Mesenchymal stem cell (in vitro differentiated cells and primary cell): ENCODE measurements around the gene OR52D1.

Experiments used
- DNase-seq: peaks from one replicate; pipeline ENCODE4 v3.0.0-alpha.2; 2013
- H2AFZ ChIP-seq: one replicate; pipeline ENCODE4 v1.6.1; 2013; ENCODE audit warnings: low read depth, mild to moderate bottlenecking, control low read depth, inconsistent platforms, low read length, moderate library complexity
- H2AK5ac ChIP-seq: 2 replicates; pipeline ENCODE4 v1.6.1; 2013; ENCODE audit warnings: low read length, moderate library complexity, mild to moderate bottlenecking, inconsistent platforms; ENCODE audit not compliant: severe bottlenecking
- H2BK120ac ChIP-seq: one replicate; pipeline ENCODE4 v1.6.1; 2013; ENCODE audit warnings: low read depth, mild to moderate bottlenecking, inconsistent platforms, low read length, moderate library complexity
- H2BK12ac ChIP-seq, 2 experiments: one replicate each; pipeline ENCODE4 v1.6.1; 2013; ENCODE audit warnings: inconsistent platforms in 2 of 2, low read length in 2 of 2, mild to moderate bottlenecking in 2 of 2, moderate library complexity in 2 of 2, control low read depth in 1 of 2
- H2BK15ac ChIP-seq: one replicate; pipeline ENCODE4 v1.6.1; 2013; ENCODE audit warnings: mild to moderate bottlenecking, low read depth, inconsistent platforms; ENCODE audit not compliant: poor library complexity, severe bottlenecking
- H2BK5ac ChIP-seq: 2 replicates; pipeline ENCODE4 v1.6.1; 2013; ENCODE audit warnings: low read depth, mild to moderate bottlenecking, low read length, control low read depth, inconsistent platforms; ENCODE audit not compliant: poor library complexity, severe bottlenecking
- H3K14ac ChIP-seq, 2 experiments: one replicate each; pipeline ENCODE4 v1.6.1; 2013; ENCODE audit warnings: inconsistent platforms in 2 of 2, low read length in 2 of 2, control low read depth in 1 of 2, mild to moderate bottlenecking in 1 of 2, moderate library complexity in 1 of 2
- H3K18ac ChIP-seq, 2 experiments: one replicate each; pipeline ENCODE4 v1.6.1; 2013; ENCODE audit warnings: inconsistent platforms in 2 of 2, low read length in 2 of 2, control low read depth in 1 of 2, low read depth in 1 of 2, mild to moderate bottlenecking in 1 of 2
- H3K23ac ChIP-seq, 2 experiments: one replicate each; pipeline ENCODE4 v1.6.1; 2013; ENCODE audit warnings: inconsistent platforms in 2 of 2, low read length in 2 of 2, mild to moderate bottlenecking in 2 of 2, moderate library complexity in 2 of 2, control low read depth in 1 of 2
- H3K27ac ChIP-seq: 2 replicates; pipeline ENCODE4 v1.5.1; 2013; ENCODE audit warnings: mild to moderate bottlenecking, moderate library complexity, low read length, control low read depth, inconsistent platforms; ENCODE audit not compliant: poor library complexity, severe bottlenecking
- H3K27me3 ChIP-seq, 2 experiments: 2 replicates each; pipeline versions ENCODE4 v1.6.1 to v1.7.0; 2013; ENCODE audit warnings: low read length in 2 of 2, mild to moderate bottlenecking in 2 of 2, moderate library complexity in 2 of 2, control low read depth in 1 of 2, inconsistent platforms in 1 of 2; ENCODE audit not compliant: control insufficient read depth in 1 of 2, insufficient read depth in 1 of 2
- H3K36me3 ChIP-seq, 2 experiments: 2 replicates each; pipeline versions ENCODE4 v1.6.1 to v1.7.0; 2013; ENCODE audit warnings: low read length in 2 of 2, control low read depth in 1 of 2, inconsistent platforms in 1 of 2, low read depth in 1 of 2, mild to moderate bottlenecking in 1 of 2; ENCODE audit not compliant: insufficient read depth in 2 of 2, control insufficient read depth in 1 of 2
- H3K4ac ChIP-seq, 2 experiments: one replicate each; pipeline ENCODE4 v1.6.1; 2013; ENCODE audit warnings: inconsistent platforms in 2 of 2, low read length in 2 of 2, mild to moderate bottlenecking in 2 of 2, moderate library complexity in 2 of 2, control low read depth in 1 of 2, low read depth in 1 of 2
- H3K4me1 ChIP-seq: 2 replicates; pipeline ENCODE4 v1.6.1; 2013; ENCODE audit warnings: low read depth, low read length, control low read depth; ENCODE audit not compliant: control insufficient read depth, insufficient read depth
- H3K4me2 ChIP-seq: 2 replicates; pipeline ENCODE4 v1.6.1; 2013; ENCODE audit warnings: low read length, mild to moderate bottlenecking, inconsistent platforms; ENCODE audit not compliant: poor library complexity, severe bottlenecking
- H3K4me3 ChIP-seq, 2 experiments: 2 replicates each; pipeline versions ENCODE4 v1.5.1 to v1.7.0; 2013; ENCODE audit warnings: low read length in 2 of 2, mild to moderate bottlenecking in 2 of 2, control low read depth in 1 of 2, low read depth in 1 of 2; ENCODE audit not compliant: insufficient read depth in 1 of 2
- H3K79me1 ChIP-seq: replicated peaks from 2 replicates; pipeline ENCODE4 v1.6.1; 2013; ENCODE audit warnings: mild to moderate bottlenecking, control low read depth, low read length, inconsistent platforms; ENCODE audit not compliant: poor library complexity, severe bottlenecking
- H3K9ac ChIP-seq: 2 replicates; pipeline ENCODE4 v1.7.0; 2013; ENCODE audit warnings: mild to moderate bottlenecking, low read length, moderate library complexity
- H3K9me3 ChIP-seq: 2 replicates; pipeline ENCODE4 v1.7.0; 2013; ENCODE audit warnings: mild to moderate bottlenecking, low read length; ENCODE audit not compliant: control insufficient read depth
- H4K8ac ChIP-seq: one replicate; pipeline ENCODE4 v1.6.1; 2013; ENCODE audit warnings: inconsistent platforms, mild to moderate bottlenecking, low read length, moderate library complexity
- H4K91ac ChIP-seq: one replicate; pipeline ENCODE4 v1.6.1; 2013; ENCODE audit warnings: mild to moderate bottlenecking, low read length, inconsistent platforms
- WGBS: methylation state at CpG from one replicate; pipeline ENCODE4 v1.1.7; 2013; ENCODE audit warnings: mixed read lengths; 5-methylcytosine and 5-hydroxymethylcytosine counted together

The OR52D1 gene

DNA sequence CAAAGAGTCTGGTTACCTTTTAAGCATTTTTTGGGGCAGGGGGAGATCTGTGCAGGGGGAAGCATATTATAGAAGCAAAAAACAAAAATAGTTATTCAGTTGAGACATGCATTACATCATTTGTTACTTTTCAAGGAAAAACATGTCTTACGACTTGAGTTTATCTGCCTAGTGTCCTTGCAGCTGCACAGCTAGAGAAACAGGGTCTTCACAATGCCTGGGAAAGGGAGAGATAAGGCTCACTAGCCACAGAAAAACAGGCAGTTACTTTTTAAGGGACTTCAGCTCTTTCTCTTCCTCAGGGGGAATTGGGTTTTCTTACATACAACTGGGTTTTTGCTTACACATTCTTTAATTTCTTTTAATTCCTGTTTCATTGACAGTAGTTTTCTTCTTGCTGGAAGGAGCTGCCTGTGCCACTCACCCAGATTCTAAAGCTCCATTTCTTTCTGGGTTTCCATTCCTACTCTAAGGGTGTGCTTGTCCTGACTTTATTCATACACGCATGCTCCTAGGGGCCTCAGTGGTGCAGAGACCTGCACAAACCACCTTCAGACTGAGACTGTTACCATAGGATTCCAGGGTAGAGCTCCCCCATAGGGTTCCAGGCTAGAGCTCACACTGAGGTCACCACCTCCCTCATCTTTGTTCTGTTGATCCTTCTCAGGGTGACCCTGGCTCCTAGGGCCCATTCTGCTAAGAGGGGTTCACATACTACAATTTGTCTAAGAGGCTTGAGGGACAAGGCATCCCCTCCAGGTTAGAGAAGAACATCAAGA lies 42.8 kb downstream of the OR52D1 start:
- Histone ChIP-seq H2BK15ac (no peak overlapping the region), H3K9me3 (no peaks in the 10 kb centered on the region), H4K91ac (no peak overlapping the region), H3K18ac (no peak overlapping the region), H3K4me1 (peaks cover 2% of the 10 kb centered on the region), H2AK5ac (no peak overlapping the region), H3K9ac (no peak overlapping the region), H3K27ac (no peak overlapping the region), H2BK5ac (no peak overlapping the region), H3K79me1 (no peaks in the 10 kb centered on the region), H3K36me3 (no peaks in the 10 kb centered on the region), H2BK12ac (no peak overlapping the region), H3K27me3 (peaks cover 0 to 14% of the 10 kb centered on the region in 2 experiments), H2AFZ (no peak overlapping the region), H4K8ac (no peak overlapping the region), H3K14ac (no peak overlapping the region), H3K4me2 (no peak overlapping the region), H3K4ac (no peak overlapping the region), H3K4me3 (no peak overlapping the region), H2BK120ac (no peak overlapping the region), H3K23ac (no peak overlapping the region)
- DNase-seq = no peak
- 100% methylated on average over 2 of the region's 2 CpGs for WGBS

DNA sequence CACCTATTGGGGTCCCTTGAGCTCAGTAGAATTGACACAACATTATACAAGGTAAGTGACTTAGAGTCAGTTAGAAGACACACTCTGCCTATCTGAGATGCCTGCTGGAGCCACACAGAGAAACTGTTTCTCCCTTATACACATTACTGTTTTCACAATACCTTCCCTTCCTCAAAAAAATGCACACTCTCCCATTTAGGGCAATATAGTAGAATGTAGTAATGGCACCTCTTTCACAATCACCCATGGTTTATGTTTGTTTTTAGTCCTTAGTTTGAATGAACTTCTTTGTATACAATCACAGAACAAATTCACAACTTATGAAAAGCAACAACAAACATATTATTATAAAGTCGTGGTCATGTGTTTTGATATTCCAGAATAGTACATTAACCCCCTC lies 45.6 kb downstream of the OR52D1 start:
- Histone ChIP-seq H2BK12ac (no peak overlapping the region), H3K14ac (no peak overlapping the region), H2AK5ac (no peak overlapping the region), H3K4me3 (no peak overlapping the region), H2AFZ (no peak overlapping the region), H3K79me1 (no peaks in the 10 kb centered on the region), H2BK120ac (no peak overlapping the region), H3K27ac (no peak overlapping the region), H3K18ac (no peak overlapping the region), H3K4ac (no peak overlapping the region), H3K9me3 (no peaks in the 10 kb centered on the region), H3K23ac (no peak overlapping the region), H2BK5ac (no peak overlapping the region), H3K27me3 (peaks cover 0 to 4% of the 10 kb centered on the region in 2 experiments), H4K91ac (no peak overlapping the region), H3K36me3 (no peaks in the 10 kb centered on the region), H4K8ac (no peak overlapping the region), H3K4me1 (no peaks in the 10 kb centered on the region), H3K4me2 (no peak overlapping the region), H2BK15ac (no peak overlapping the region), H3K9ac (no peak overlapping the region)
- WGBS = 80% methylated on average over 1 of the region's 1 CpG
- DNase-seq = no peak

DNA sequence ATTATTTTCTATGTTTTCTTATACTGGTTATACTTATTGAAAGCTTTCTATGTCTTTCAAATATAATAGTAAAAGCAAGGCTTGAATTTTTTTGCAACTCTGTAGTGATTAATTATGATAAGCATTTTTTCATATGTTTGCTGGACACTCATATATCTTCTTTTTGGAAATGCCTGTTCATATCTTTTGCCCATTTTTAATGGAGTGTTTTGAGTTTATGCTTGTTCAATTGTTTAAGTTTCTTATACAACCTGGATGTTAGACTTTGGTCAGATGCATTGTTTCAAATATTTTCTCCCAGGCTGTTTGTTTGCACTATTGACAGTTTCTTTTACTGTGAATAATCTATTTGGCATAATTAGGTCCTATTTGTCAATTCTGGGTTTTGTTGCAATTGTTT lies 48.0 kb downstream of the OR52D1 start:
- no peak overlapping the region for H2BK12ac ChIP-seq
- H3K4me3 ChIP-seq = no peak overlapping the region
- H3K9ac ChIP-seq = no peak overlapping the region
- no peak overlapping the region for H2AFZ ChIP-seq
- H3K9me3 ChIP-seq = no peaks in the 10 kb centered on the region
- no peak overlapping the region for H2AK5ac ChIP-seq
- no peak overlapping the region for H3K27ac ChIP-seq
- no peak overlapping the region for H3K4me2 ChIP-seq
- H3K79me1 ChIP-seq = no peaks in the 10 kb centered on the region
- H4K8ac ChIP-seq = no peak overlapping the region
- no peak for DNase-seq
- H2BK120ac ChIP-seq = no peak overlapping the region
- H3K4me1 ChIP-seq = no peaks in the 10 kb centered on the region
- no peak overlapping the region for H3K4ac ChIP-seq
- H3K36me3 ChIP-seq = no peaks in the 10 kb centered on the region
- H4K91ac ChIP-seq = no peak overlapping the region
- no peak overlapping the region for H3K18ac ChIP-seq
- H3K14ac ChIP-seq = no peak overlapping the region
- no peak overlapping the region for H3K23ac ChIP-seq
- no peak overlapping the region for H2BK5ac ChIP-seq
- H3K27me3 ChIP-seq = peaks cover 0 to 3% of the 10 kb centered on the region in 2 experiments
- H2BK15ac ChIP-seq = no peak overlapping the region
